ENCODE data around the gene SLIT3. TPM values are rescaled to one million over a fixed set of nuclear protein-coding genes. Genes with fewer than 3 reads are reported as not detected.

Gene SLIT3
- total RNA-seq, 1 experiment from 2014 or later = not detected

DNA sequence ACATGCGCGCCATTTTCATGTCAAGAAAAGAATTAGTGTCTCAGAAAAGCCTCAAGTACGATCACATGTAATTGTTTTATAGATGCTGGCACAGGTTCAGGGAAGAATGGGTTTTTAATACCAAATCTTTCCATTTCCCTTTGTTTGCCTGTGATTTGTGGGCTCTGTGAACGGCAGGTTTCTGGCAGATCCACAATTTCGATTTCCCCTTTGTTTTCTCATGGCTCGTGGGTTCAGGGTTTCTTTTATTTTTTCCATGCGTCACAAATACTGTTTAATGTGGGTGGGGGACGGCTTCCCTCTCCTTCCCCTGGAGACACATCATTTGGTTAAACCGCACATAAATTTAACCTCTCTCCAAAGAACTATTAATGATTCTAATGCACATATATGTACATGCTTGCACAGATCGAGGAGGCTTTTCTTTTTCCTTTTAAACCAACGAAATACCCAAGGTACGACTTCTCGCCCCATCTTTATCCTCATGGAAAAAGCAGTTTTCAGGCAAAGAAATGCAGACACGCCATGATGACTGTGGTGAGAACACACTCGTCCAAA is 195.9 kb downstream of the SLIT3 start:
- CTCF ChIA-PET = no interaction called here
- TF ChIP-seq, protein P1, sequence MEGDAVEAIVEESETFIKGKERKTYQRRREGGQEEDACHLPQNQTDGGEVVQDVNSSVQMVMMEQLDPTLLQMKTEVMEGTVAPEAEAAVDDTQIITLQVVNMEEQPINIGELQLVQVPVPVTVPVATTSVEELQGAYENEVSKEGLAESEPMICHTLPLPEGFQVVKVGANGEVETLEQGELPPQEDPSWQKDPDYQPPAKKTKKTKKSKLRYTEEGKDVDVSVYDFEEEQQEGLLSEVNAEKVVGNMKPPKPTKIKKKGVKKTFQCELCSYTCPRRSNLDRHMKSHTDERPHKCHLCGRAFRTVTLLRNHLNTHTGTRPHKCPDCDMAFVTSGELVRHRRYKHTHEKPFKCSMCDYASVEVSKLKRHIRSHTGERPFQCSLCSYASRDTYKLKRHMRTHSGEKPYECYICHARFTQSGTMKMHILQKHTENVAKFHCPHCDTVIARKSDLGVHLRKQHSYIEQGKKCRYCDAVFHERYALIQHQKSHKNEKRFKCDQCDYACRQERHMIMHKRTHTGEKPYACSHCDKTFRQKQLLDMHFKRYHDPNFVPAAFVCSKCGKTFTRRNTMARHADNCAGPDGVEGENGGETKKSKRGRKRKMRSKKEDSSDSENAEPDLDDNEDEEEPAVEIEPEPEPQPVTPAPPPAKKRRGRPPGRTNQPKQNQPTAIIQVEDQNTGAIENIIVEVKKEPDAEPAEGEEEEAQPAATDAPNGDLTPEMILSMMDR (conservative IDR thresholded peaks at IDR 0.05) = no peak
- no peak for TF ChIP-seq EZH2 (IDR thresholded peaks at IDR 0.05; ENCODE audit: low read depth)
- no peaks in the 10 kb centered on the region for H3F3A ChIP-seq (ENCODE audit: insufficient read depth, low read depth)

DNA sequence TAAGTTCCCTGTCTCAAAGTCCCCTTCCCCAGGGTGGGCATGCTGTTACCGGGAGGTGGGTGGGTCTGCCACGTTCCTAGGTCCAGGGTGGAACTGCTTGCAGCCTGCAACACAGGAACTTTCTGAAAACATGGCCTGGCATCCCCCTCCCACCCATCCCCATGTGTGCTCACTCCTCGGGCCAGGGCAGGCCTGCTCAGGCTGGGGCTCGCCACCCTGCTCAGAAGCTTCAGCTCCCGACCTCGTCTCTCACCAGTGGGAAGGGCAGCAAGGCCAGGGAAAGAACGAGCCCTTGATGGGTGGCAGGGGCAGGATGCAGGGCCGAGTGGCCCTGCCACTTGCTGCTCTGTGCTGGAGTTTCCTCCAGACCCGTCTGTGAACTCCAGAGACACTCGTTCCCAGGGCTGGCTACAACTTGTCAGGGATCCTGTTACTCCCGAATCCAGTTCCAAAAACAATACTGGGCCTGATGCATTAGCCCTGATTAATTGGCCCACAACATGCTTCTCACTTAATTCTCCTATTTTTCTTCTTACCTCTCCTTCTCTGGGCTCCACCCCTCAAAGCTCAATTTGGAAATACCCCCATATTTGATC is 197.3 kb downstream of the SLIT3 start:
- Histone ChIP-seq H3K36me3 (ENCODE audit: low read depth) (no peaks in the 10 kb centered on the region), H3K79me2 (ENCODE audit: low read depth) (no peaks in the 10 kb centered on the region), H3F3A (ENCODE audit: insufficient read depth, low read depth) (no peaks in the 10 kb centered on the region), H3K4me3 (no peak overlapping the region), H3K4me1 (replicated peaks; ENCODE audit: insufficient read depth) (no peaks in the 10 kb centered on the region), H3K4me2 (no peak overlapping the region), H3K27me3 (ENCODE audit: insufficient read depth, low read depth) (peaks cover 36% of the 10 kb centered on the region), H3K27ac (no peak overlapping the region), H3K9me3 (ENCODE audit: insufficient read depth, low read depth) (no peaks in the 10 kb centered on the region), H2AFZ (no peak overlapping the region), H4K20me1 (ENCODE audit: insufficient read depth) (no peaks in the 10 kb centered on the region), H3K9me2 (ENCODE audit: insufficient read depth) (no peaks in the 10 kb centered on the region)
- ChIA-PET POLR2A (ENCODE audit: unreplicated experiment) (no interaction called here), CTCF (no interaction called here)
- TF ChIP-seq, protein P1 (conservative IDR thresholded peaks at IDR 0.05) = no peak
- TF ChIP-seq EZH2 (IDR thresholded peaks at IDR 0.05; ENCODE audit: low read depth) = no peak
- intact Hi-C loops (cut with micrococcal nuclease; ENCODE audit: unreplicated experiment) = no loop called here
- no peak for DNase-seq
- no TSS peak for BruUV-seq (replicated peaks)

More for the DNA sequence above, 195.9 kb downstream of the SLIT3 start:
- no peaks in the 10 kb centered on the region for H4K20me1 ChIP-seq (ENCODE audit: insufficient read depth)
- no peak overlapping the region for H3K4me3 ChIP-seq
- H3K9me2 ChIP-seq (ENCODE audit: insufficient read depth) = no peaks in the 10 kb centered on the region
- H3K36me3 ChIP-seq (ENCODE audit: low read depth) = no peaks in the 10 kb centered on the region
- no peaks in the 10 kb centered on the region for H3K79me2 ChIP-seq (ENCODE audit: low read depth)
- no peaks in the 10 kb centered on the region for H3K4me1 ChIP-seq (replicated peaks; ENCODE audit: insufficient read depth)
- BruUV-seq (replicated peaks) = no TSS peak
- POLR2A ChIA-PET (ENCODE audit: unreplicated experiment) = no interaction called here
- no peak overlapping the region for H3K4me2 ChIP-seq
- H3K9me3 ChIP-seq (ENCODE audit: insufficient read depth, low read depth) = no peaks in the 10 kb centered on the region
- peaks cover 25% of the 10 kb centered on the region for H3K27me3 ChIP-seq (ENCODE audit: insufficient read depth, low read depth)
- no peak overlapping the region for H3K27ac ChIP-seq
- no peak for DNase-seq
- no peak overlapping the region for H2AFZ ChIP-seq
- intact Hi-C loops (cut with micrococcal nuclease; ENCODE audit: unreplicated experiment) = no loop called here

DNA sequence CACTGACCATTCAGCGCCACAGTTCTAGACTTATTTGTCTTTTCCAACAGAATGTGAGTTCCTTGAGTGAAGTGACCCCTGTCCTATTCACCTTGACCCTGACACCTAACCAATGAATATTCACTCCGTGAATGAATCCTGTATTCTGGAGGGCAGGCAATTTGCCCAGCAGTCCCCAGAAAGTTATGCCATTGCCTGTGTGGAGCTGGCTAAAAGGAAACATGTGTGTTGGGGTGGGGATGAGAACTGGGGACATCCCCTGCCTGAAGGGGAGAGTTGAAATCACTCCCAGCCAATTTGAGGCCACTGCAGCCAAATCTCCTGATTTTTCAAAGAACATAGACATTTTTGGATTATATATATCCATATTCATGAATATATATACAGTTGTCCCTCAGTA is 199.0 kb downstream of the SLIT3 start:
- H3K27me3 ChIP-seq (ENCODE audit: insufficient read depth, low read depth) = peaks cover 36% of the 10 kb centered on the region
- H3K9me3 ChIP-seq (ENCODE audit: insufficient read depth, low read depth) = no peaks in the 10 kb centered on the region
- H3K4me1 ChIP-seq (replicated peaks; ENCODE audit: insufficient read depth) = no peaks in the 10 kb centered on the region
- CTCF ChIA-PET = no interaction called here
- H3K9me2 ChIP-seq (ENCODE audit: insufficient read depth) = no peaks in the 10 kb centered on the region
- H3K36me3 ChIP-seq (ENCODE audit: low read depth) = no peaks in the 10 kb centered on the region
- TF ChIP-seq, protein P1 (conservative IDR thresholded peaks at IDR 0.05) = no peak
- no peak for TF ChIP-seq EZH2 (IDR thresholded peaks at IDR 0.05; ENCODE audit: low read depth)
- no peaks in the 10 kb centered on the region for H3F3A ChIP-seq (ENCODE audit: insufficient read depth, low read depth)
- no peak overlapping the region for H3K4me3 ChIP-seq
- no peak overlapping the region for H2AFZ ChIP-seq
- no peak overlapping the region for H3K4me2 ChIP-seq
- POLR2A ChIA-PET (ENCODE audit: unreplicated experiment) = no interaction called here
- H3K79me2 ChIP-seq (ENCODE audit: low read depth) = no peaks in the 10 kb centered on the region
- H4K20me1 ChIP-seq (ENCODE audit: insufficient read depth) = no peaks in the 10 kb centered on the region
- intact Hi-C loops (cut with micrococcal nuclease; ENCODE audit: unreplicated experiment) = no loop called here
- no TSS peak for BruUV-seq (replicated peaks)
- no peak overlapping the region for H3K27ac ChIP-seq
- DNase-seq = no peak

Measured in PC-9 (cell line).